ENCODE results near the gene ACE. TPM values are rescaled to one million over a fixed set of nuclear protein-coding genes. Genes with fewer than 3 reads are reported as not detected.

ACE gene
- total and polyA plus RNA-seq, 8 donors: 3.1 to 18.3 (median 6.4) TPM

GRCh38 chr17:63489291-63489690 lies 12.4 kb downstream of the ACE start:
- H3K27ac ChIP-seq: no peak overlapping the region
- FAIRE-seq (no peak), ATAC-seq (no peak), DNase-seq (no peak)
- H3K4me3 ChIP-seq: no peak overlapping the region
- no peaks in the 10 kb centered on the region for H3K27me3 ChIP-seq
- 77 to 86% methylated on average over 6 of the region's 6 CpGs for WGBS, 2 donors
- no peaks in the 10 kb centered on the region for H3K9me3 ChIP-seq
- no peaks in the 10 kb centered on the region for H3K4me1 ChIP-seq
- no peaks in the 10 kb centered on the region for H3K36me3 ChIP-seq
- intact Hi-C loops (cut with DNase I): loop anchor here in 1 of 3 donors (10.0 kb wide), 1 partner anchor 64 kb away; no protein-coding TSS in a partner anchor
- no peak for TF ChIP-seq CTCF (IDR thresholded peaks at IDR 0.05)

GRCh38 chr17:63490329-63490728 lies 13.5 kb downstream of the ACE start:
- intact Hi-C loops (cut with DNase I): no loop called here
- WGBS, 2 donors: 54 to 68% methylated on average over 10 of the region's 10 CpGs
- DNase-seq: peak in 1 of 6 donors; percentile 38
- no peaks in the 10 kb centered on the region for H3K9me3 ChIP-seq
- H3K4me3 ChIP-seq: no peak overlapping the region
- no peak for TF ChIP-seq CTCF (IDR thresholded peaks at IDR 0.05)
- peak in 2 of 4 donors; percentile 46 to 76 for ATAC-seq
- no peaks in the 10 kb centered on the region for H3K4me1 ChIP-seq
- no peak for FAIRE-seq
- H3K36me3 ChIP-seq: no peaks in the 10 kb centered on the region
- no peak overlapping the region for H3K27ac ChIP-seq
- H3K27me3 ChIP-seq: no peaks in the 10 kb centered on the region

- peak in 1 of 6 donors; percentile 51 for DNase-seq
- no peak for FAIRE-seq
These were observed 14.1 kb downstream of the ACE start for GRCh38 chr17:63490858-63491400.

GRCh38 chr17:63491413-63491812 lies 14.6 kb downstream of the ACE start:
- no peak for FAIRE-seq
- Histone ChIP-seq H3K27me3 (no peaks in the 10 kb centered on the region), H3K4me3 (no peak overlapping the region), H3K36me3 (no peaks in the 10 kb centered on the region), H3K9me3 (no peaks in the 10 kb centered on the region), H3K27ac (no peak overlapping the region), H3K4me1 (no peaks in the 10 kb centered on the region)
- intact Hi-C loops (cut with DNase I): no loop called here
- ATAC-seq: no peak
- WGBS, 2 donors: 67 to 78% methylated on average over 8 of the region's 8 CpGs
- DNase-seq: no peak
- no peak for TF ChIP-seq CTCF (IDR thresholded peaks at IDR 0.05)

More at GRCh38 chr17:63490858-63491400, 14.1 kb downstream of the ACE start:
- Histone ChIP-seq H3K27me3 (no peaks in the 10 kb centered on the region), H3K27ac (no peak overlapping the region), H3K36me3 (no peaks in the 10 kb centered on the region), H3K9me3 (no peaks in the 10 kb centered on the region), H3K4me3 (no peak overlapping the region), H3K4me1 (no peaks in the 10 kb centered on the region)
- ATAC-seq: no peak
- no peak for TF ChIP-seq CTCF (IDR thresholded peaks at IDR 0.05)
- intact Hi-C loops (cut with DNase I): no loop called here
- 83 to 93% methylated on average over 22 of the region's 22 CpGs for WGBS, 2 donors

- DNase-seq (no peak), FAIRE-seq (no peak), ATAC-seq (no peak)
- no peaks in the 10 kb centered on the region for H3K9me3 ChIP-seq
- H3K27me3 ChIP-seq: no peaks in the 10 kb centered on the region
- H3K4me3 ChIP-seq: no peak overlapping the region
- H3K27ac ChIP-seq: no peak overlapping the region
- H3K4me1 ChIP-seq: no peaks in the 10 kb centered on the region
- intact Hi-C loops (cut with DNase I): no loop called here
- WGBS, 2 donors: 76 to 91% methylated on average over 10 of the region's 10 CpGs
- TF ChIP-seq CTCF (IDR thresholded peaks at IDR 0.05): no peak
- no peaks in the 10 kb centered on the region for H3K36me3 ChIP-seq
These were observed 15.2 kb downstream of the ACE start for GRCh38 chr17:63491977-63492618.
